Measurements from ENCODE around the gene NEU2. TPM values are rescaled to one million over a fixed set of nuclear protein-coding genes. Genes with fewer than 3 reads are reported as not detected.

The NEU2 gene
- total and polyA plus RNA-seq, 10 of the 15 experiments (the other 5 are each of a cell fraction or from before 2014, with no cell fraction given): not detected

DNA sequence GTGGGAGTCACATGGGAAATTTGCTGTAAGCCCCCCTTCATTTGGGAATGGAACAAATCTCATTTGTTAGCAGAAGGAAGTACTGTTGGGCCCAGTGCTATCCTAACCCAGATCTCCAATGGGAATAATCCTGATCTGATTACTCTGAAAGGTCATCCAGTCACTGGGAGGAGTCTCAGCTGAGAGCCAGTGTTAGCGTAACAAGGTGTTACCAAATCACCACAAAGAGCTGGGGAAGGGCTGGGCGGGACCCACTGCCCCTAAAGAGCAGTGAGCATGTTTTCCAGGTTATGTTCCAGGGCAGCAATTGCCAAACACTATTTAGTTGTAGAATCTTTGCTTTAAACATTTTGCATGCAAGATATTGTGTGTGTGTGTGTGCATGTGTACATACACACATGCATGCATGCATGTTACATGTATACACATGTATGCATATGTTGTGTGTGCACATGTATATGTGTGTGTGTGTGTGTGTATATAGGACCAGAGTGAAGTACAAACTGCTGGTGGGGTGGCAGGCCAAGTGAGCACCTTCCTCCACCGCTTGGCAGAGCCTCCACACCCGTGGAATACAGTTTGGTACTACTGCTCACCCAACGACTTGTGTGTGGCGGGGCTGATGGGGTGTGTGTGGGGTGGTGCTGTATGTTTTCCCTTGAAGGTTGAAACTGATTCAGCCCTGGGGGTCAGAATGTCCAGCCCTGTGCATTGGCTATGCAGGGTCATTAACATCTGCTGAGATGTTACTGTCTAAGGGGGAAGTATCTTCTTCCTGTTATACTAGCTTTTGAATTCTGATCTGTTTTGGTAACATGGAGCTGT is 42.9 kb downstream of the NEU2 start:
- BruUV-seq (replicated peaks): no TSS peak
- H3K4me2 ChIP-seq (ENCODE audit: control insufficient read depth, insufficient read depth): peak overlapping the region; percentile 90
- FAIRE-seq: no peak
- peaks cover 9 to 29% of the 10 kb centered on the region in 2 experiments for H3K36me3 ChIP-seq (ENCODE audit: control insufficient read depth in 2 of 2, insufficient read depth in 2 of 2, low read length in 1 of 2)
- no peaks in the 10 kb centered on the region for H3K27me3 ChIP-seq (replicated peaks in 1 of 2; ENCODE audit: control insufficient read depth in 2 of 2, insufficient read depth in 2 of 2, low read length in 1 of 2)
- peaks cover 7% of the 10 kb centered on the region; the same call in 2 of the 3 replicates for H3K9me3 ChIP-seq (replicated peaks; ENCODE audit: control insufficient read depth, insufficient read depth, low read length)
- ChIA-PET POLR2A (interaction anchor here (0.6 to 11.9 kb wide), 9 partner anchors 9 to 122 kb away, joined by 3 to 271 read pairs (median 5); partner anchors contain the start of gene INPP5D), CTCF (interaction anchor here (0.9 to 4.2 kb wide), 9 partner anchors 9 to 180 kb away, joined by 3 to 46 read pairs (median 4); partner anchors contain the start of genes ATG16L1 and INPP5D), SMC1A (ENCODE audit: uncharacterized antibody, unreplicated experiment) (interaction anchor here (0.7 to 17.9 kb wide), 10 partner anchors 10 to 175 kb away, joined by 3 to 351 read pairs (median 4); partner anchors contain the start of gene INPP5D), RAD21 (ENCODE audit: unreplicated experiment) (interaction anchor here (0.6 to 15.1 kb wide), 8 partner anchors 10 to 148 kb away, joined by 3 to 361 read pairs (median 8); partner anchors contain the start of gene INPP5D)
- H3K4me3 ChIP-seq: peak overlapping the region; percentile 17; the same call in 1 of the 2 replicates
- peaks cover 83% of the 10 kb centered on the region for H3K4me1 ChIP-seq (ENCODE audit: control insufficient read depth, insufficient read depth, low read length)
- peak overlapping the region; percentile 89 for H3K27ac ChIP-seq (ENCODE audit: control insufficient read depth, insufficient read depth)
- peaks cover 82% of the 10 kb centered on the region for H3K79me2 ChIP-seq (ENCODE audit: control insufficient read depth, insufficient read depth, low read length)
- no peaks in the 10 kb centered on the region; the same call in 1 of the 2 replicates for H4K20me1 ChIP-seq (ENCODE audit: control insufficient read depth, insufficient read depth)
- in situ Hi-C loops (cut with MboI): no loop called here
- peak in 1 of 2 experiments; percentile 32; a peak in 1 of 4 replicates for TF ChIP-seq EP300 (IDR thresholded peaks at IDR 0.05; ENCODE audit: borderline replicate concordance in 1 of 2, control insufficient read depth in 1 of 2, low read depth in 2 of 2, low read length in 2 of 2)
- 0 out of 2 replicates have a peak, but pooled peaks have one; percentile 30 for TF ChIP-seq DPF2 (IDR thresholded peaks at IDR 0.05)
- peak; percentile 46; the same call in 1 of the 2 replicates for TF ChIP-seq POLR2A (IDR thresholded peaks at IDR 0.05; ENCODE audit: low read depth, low read length)
- TF ChIP-seq TAF1 (IDR thresholded peaks at IDR 0.05; ENCODE audit: borderline replicate concordance, low read depth, low read length): no peak
- TF ChIP-seq CHD2 (IDR thresholded peaks at IDR 0.05; ENCODE audit: borderline replicate concordance, low read depth, low read length): no peak
- TF ChIP-seq MYC (IDR thresholded peaks at IDR 0.05; ENCODE audit: insufficient read depth, insufficient read length, insufficient replicate concordance, low read length, severe bottlenecking): no peak
- TF ChIP-seq SMAD5 (IDR thresholded peaks at IDR 0.05; ENCODE audit: low read depth): peak; percentile 20; the same call in 1 of the 2 replicates
- H2AFZ ChIP-seq (ENCODE audit: control insufficient read depth, low read depth, low read length): no peak overlapping the region
- WGBS (ENCODE audit: insufficient coverage, insufficient replicate concordance, low lambda C conversion rate, missing lambda C conversion rate): 3% methylated on average over 6 of the region's 6 CpGs
- peak; percentile 48 for ATAC-seq
- peak overlapping the region; percentile 51 for H3K9ac ChIP-seq (ENCODE audit: control insufficient read depth, insufficient read depth, low read length)
- intact Hi-C loops (cut with micrococcal nuclease; ENCODE audit: unreplicated experiment): no loop called here
- DNase-seq (ENCODE audit: low read depth, low spot score): no peak
